Activated CD8-positive, alpha-beta memory T cell treated with anti-CD3 and anti-CD28 coated beads, Interleukin-2, amount 50 U/mL, for 48 hours (primary cell): ENCODE data around the gene DNHD1.
A peak's percentile ranks its signal among the peaks of the same experiment; 100 is the strongest.

Experiments used
- DNase-seq: peaks from one replicate; pipeline ENCODE4 v3.0.0-alpha.2; 2020

DNHD1 gene

DNA sequence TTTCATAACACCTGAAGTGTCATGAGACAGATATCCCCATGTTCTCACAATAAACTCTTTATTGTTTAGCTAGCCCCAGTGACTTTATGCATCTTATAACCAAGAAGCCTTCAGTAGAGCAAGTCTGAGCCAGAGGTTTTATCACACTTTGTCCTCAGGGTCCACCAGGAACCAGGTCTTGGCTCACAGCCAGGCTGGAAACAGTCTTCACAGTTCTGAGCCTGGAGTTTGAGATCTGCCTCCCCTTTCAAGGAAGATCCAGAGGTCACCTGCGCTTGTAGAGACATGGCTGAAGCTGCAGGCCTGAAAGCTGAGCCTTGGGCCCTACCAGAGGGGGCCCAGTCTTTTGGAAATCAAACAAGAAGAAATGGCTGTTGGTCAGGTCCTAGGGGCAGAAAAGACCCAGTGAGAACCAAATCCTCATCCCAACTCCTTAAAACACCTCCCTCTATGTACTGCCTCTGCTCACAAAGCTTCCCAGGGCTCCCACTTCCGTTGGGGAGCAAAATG, 102.9 kb downstream of the DNHD1 start:
- DNase-seq = no peak

GRCh38 chr11:6601041-6601461, 104.0 kb downstream of the DNHD1 start:
- no peak for DNase-seq

- DNase-seq = peak; percentile 34
Observed at GRCh38 chr11:6602096-6602940, 105.2 kb downstream of the DNHD1 start.

GRCh38 chr11:6603287-6604080, 106.4 kb downstream of the DNHD1 start, which contains the start of the genes ILK and RRP8:
Gene ILK, plus strand, starts transcription at chr11:6603774. Its CDS starts 498 bp downstream, at chr11:6604272.
Gene RRP8, minus strand, starts transcription at chr11:6603616. Its CDS starts 114 bp downstream, at chr11:6603502.
- DNase-seq = peak; percentile 93

- DNase-seq = peak; percentile 69
Observed at GRCh38 chr11:6604081-6604626, 107.1 kb downstream of the DNHD1 start.

GRCh38 chr11:6604790-6605189, 107.7 kb downstream of the DNHD1 start:
- peak; percentile 32 for DNase-seq

GRCh38 chr11:6606471-6607189, 109.5 kb downstream of the DNHD1 start:
- DNase-seq = peak; percentile 81

DNA sequence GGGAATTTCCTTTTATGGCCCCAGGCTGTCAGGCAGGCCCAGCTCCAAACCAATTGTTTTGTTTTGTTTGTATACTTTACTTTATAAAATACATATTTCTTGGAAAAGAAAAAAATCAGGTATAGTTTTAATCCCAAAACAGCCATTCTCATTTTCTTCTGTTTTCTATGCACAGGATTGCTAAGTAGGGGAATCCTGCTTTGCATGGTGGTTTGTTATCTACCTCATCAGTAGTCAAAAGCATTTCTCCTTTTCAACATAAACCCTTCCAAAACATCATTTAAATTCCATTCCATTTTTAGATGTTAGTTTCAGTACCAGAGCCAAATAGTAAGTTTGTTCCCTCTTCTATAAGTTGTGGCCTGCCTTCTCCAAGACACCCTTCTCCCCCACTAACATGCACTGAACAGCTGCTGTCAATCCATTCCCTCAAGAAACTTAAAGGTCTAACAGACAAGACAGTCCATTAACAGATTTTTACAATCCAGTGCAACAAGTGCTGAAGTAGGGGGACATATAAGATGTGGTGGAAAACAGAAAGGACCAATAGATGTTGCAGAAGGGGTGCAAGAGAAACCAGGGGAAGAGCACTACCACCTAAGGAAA, 110.2 kb downstream of the DNHD1 start:
- DNase-seq = peak; percentile 40

- DNase-seq = peak; percentile 46
Observed at GRCh38 chr11:6608011-6608410, 110.9 kb downstream of the DNHD1 start.

GRCh38 chr11:6608726-6609501, 111.8 kb downstream of the DNHD1 start:
- DNase-seq = peak; percentile 49

GRCh38 chr11:6609502-6610015, 112.5 kb downstream of the DNHD1 start:
- DNase-seq = peak; percentile 37

DNA sequence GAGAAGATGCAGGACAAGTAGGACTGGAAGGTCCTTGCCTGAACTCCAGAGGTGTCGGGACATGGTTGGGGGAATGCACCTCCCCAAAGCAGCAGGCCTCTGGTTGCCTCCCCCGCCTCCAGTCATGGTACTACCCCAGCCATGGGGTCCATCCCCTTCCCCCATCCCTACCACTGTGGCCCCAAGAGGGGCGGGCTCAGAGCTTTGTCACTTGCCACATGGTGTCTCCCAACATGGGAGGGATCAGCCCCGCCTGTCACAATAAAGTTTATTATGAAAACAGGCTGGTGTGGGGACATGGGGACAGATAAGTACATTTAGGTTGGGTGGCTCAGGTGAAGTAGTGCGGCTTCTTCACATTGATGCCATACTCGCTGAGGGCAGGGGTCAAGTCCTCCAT, 113.5 kb downstream of the DNHD1 start:
- peak; percentile 50 for DNase-seq

- DNase-seq = no peak
Observed at GRCh38 chr11:6611092-6611962, 114.2 kb downstream of the DNHD1 start.

GRCh38 chr11:6611963-6612212, 114.8 kb downstream of the DNHD1 start:
- no peak for DNase-seq

DNA sequence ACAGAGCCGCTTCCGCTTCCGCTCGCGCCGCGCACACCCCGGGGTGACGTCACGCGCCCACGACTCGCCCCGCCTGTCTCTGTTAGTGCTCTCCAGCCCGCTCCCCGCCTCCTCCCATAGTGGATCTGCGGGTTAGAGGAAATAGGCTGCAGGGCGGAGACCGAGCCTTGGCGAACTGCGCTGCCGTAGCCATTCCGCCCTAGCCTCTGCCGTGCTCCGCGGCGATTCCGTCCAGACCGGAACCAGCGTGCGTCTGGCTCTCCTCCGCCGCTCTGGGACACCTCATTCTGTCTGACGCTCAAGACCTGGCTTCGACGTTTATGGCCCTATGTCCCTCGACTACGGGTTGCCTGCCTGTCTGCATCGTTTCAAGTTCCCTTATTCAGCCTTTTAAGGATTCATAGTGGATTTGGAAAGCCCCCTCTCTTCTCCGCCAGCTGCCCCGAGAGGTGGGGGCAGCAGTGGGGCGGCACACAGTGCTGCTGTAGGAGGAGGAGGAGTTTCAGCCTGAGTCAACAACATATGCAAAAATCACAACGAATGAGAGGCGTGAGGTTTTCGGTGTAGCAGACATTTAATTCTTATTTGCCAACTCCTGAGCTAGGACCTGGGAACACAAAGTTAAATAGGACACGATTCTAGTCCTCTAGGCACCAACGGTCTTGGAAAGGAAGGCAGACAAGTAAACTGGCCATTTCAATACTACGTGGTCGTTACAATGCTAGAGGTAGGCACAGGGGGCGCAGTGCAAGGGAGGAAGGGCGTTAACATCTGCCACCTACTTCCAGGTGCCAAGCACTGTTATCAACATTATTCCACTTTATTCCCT, 115.3 kb downstream of the DNHD1 start, which contains the start of gene TAF10:
Gene TAF10, minus strand, starts transcription at position 4 of the 829 bp plus-strand sequence. CDS start 27 bp downstream, outside the sequence.
- peak; percentile 98 for DNase-seq

GRCh38 chr11:6613496-6613895, 116.4 kb downstream of the DNHD1 start:
- no peak for DNase-seq

DNA sequence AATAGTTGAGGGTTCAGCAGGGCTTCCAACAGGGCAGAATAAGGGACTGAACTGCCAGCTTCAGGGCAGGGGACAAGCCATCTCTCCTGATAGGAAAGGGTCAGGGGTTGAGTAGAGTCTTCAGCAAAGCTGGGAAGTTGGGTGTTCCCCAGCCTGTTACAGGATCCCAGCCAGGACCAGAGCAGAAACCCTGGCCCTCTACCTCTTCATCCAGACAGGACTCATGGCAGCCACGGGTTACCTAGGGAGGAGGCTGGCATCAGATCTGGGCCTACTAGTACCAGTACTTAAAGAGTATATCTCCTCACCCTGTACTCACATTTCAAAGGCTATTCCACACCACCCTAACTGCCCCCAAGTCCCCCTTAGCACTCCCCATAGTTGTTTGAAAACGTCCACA, 117.4 kb downstream of the DNHD1 start:
- DNase-seq = peak; percentile 45

- DNase-seq = no peak
Observed at GRCh38 chr11:6615046-6615445, 118.0 kb downstream of the DNHD1 start.
